Measurements from ENCODE around the gene CDCP2.

The CDCP2 gene

GRCh38 chr1:54084794-54085193 lies 68.0 kb downstream of the CDCP2 start:
- no peak for DNase-seq
